IMR-90 (cell line): ENCODE data around the gene CDR2L. TPM values are rescaled to one million over a fixed set of nuclear protein-coding genes. Genes with fewer than 3 reads are reported as not detected.

Source experiments
- ATAC-seq: fragments of 200-7000 bp; cut with Tn5 transposase; 2 replicates; pipeline ENCODE4 v1.9.1; 2020; ENCODE audit warnings: low read depth, mild to moderate bottlenecking, moderate library complexity
- BruUV-seq: library from RNA; stranded (reverse); fragments of 400-500 nt; replicated peaks from 2 replicates; lab custom pipeline; 2021; lab: Mats Ljungman, UMichigan
- CTCF ChIA-PET: fragments of 300-600 bp; formaldehyde crosslinking; extraction: SDS; loops from one replicate; lab custom pipeline; 2021; ENCODE audit warnings: antibody characterized with exemption; lab: Yijun Ruan, JAX
- POLR2A ChIA-PET: fragments of 300-600 bp; sonication (Branson Sonifier 250); formaldehyde crosslinking; loops from one replicate; lab custom pipeline; 2022; ENCODE audit warnings: antibody characterized with exemption; ENCODE audit not compliant: unreplicated experiment; lab: Charles Lee
- DNase-seq: peaks from one replicate; pipeline ENCODE4 v3.0.0; 2013
- H2AFZ ChIP-seq: replicated peaks from 2 replicates; pipeline ENCODE3; 2013; ENCODE audit warnings: low read length, mild to moderate bottlenecking; ENCODE audit not compliant: poor library complexity
- H2AK5ac ChIP-seq: 2 replicates; pipeline ENCODE4 v1.6.1; 2013; ENCODE audit warnings: low read depth, low read length, inconsistent platforms
- H2AK9ac ChIP-seq: replicated peaks from 2 replicates; pipeline ENCODE3; 2013; ENCODE audit warnings: mild to moderate bottlenecking, low read depth, low read length, moderate library complexity; ENCODE audit not compliant: poor library complexity
- H2BK120ac ChIP-seq: 2 replicates; pipeline ENCODE4 v1.6.1; 2013; ENCODE audit warnings: low read depth, low read length, inconsistent platforms
- H2BK15ac ChIP-seq: 3 replicates; pipeline ENCODE4 v1.6.1; 2013; ENCODE audit warnings: low read depth, low read length, inconsistent platforms
- H2BK20ac ChIP-seq: 2 replicates; pipeline ENCODE4 v1.6.1; 2013; ENCODE audit warnings: low read depth, mild to moderate bottlenecking, inconsistent platforms, low read length, moderate library complexity
- H2BK5ac ChIP-seq: 2 replicates; pipeline ENCODE4 v1.6.1; 2013; ENCODE audit warnings: mild to moderate bottlenecking, low read depth, low read length, inconsistent platforms; ENCODE audit not compliant: poor library complexity, severe bottlenecking
- H3K14ac ChIP-seq: replicated peaks from 2 replicates; pipeline ENCODE4 v1.6.1; 2013; ENCODE audit warnings: low read depth, low read length, inconsistent platforms
- H3K18ac ChIP-seq: 2 replicates; pipeline ENCODE4 v1.6.1; 2013; ENCODE audit warnings: low read depth, low read length, control low read depth
- H3K23ac ChIP-seq: 2 replicates; pipeline ENCODE4 v1.6.1; 2013; ENCODE audit warnings: low read depth, low read length, inconsistent platforms
- H3K27ac ChIP-seq: 2 replicates; pipeline ENCODE4 v1.5.1; 2013; ENCODE audit warnings: mild to moderate bottlenecking, control low read depth, low read length; ENCODE audit not compliant: insufficient read depth
- H3K27me3 ChIP-seq: 2 replicates; pipeline ENCODE4 v1.6.1; 2013; ENCODE audit warnings: low read length; ENCODE audit not compliant: control insufficient read depth, insufficient read depth
- H3K36me3 ChIP-seq: 2 replicates; pipeline ENCODE4 v1.6.1; 2013; ENCODE audit warnings: low read length, mixed read lengths; ENCODE audit not compliant: control insufficient read depth, insufficient read depth
- H3K4ac ChIP-seq: 2 replicates; pipeline ENCODE4 v1.6.1; 2013; ENCODE audit warnings: low read depth, low read length, inconsistent platforms
- H3K4me1 ChIP-seq: 2 replicates; pipeline ENCODE4 v1.6.1; 2013; ENCODE audit warnings: low read length, mixed read lengths; ENCODE audit not compliant: control insufficient read depth, insufficient read depth
- H3K4me2 ChIP-seq: 2 replicates; pipeline ENCODE4 v1.6.1; 2013; ENCODE audit warnings: low read depth, mild to moderate bottlenecking, control low read depth, low read length, moderate library complexity
- H3K4me3 ChIP-seq: 2 replicates; pipeline ENCODE4 v1.5.1; 2013; ENCODE audit warnings: low read depth, mild to moderate bottlenecking, control low read depth, low read length, moderate library complexity; ENCODE audit not compliant: insufficient read depth
- H3K56ac ChIP-seq: 2 replicates; pipeline ENCODE4 v1.6.1; 2013; ENCODE audit warnings: low read length, inconsistent platforms; ENCODE audit not compliant: insufficient read depth; ENCODE audit errors: extremely low read depth
- H3K79me1 ChIP-seq, 2 experiments: 2 replicates each; pipeline ENCODE4 v1.6.1; 2013; ENCODE audit warnings: low read length in 2 of 2, inconsistent platforms in 1 of 2, low read depth in 1 of 2
- H3K9ac ChIP-seq: 2 replicates; pipeline ENCODE4 v1.6.1; 2013; ENCODE audit warnings: low read depth, low read length, control low read depth
- H3K9me1 ChIP-seq: 2 replicates; pipeline ENCODE4 v1.6.1; 2013; ENCODE audit warnings: low read length, inconsistent platforms; ENCODE audit not compliant: insufficient read depth
- H3K9me3 ChIP-seq: 2 replicates; pipeline ENCODE4 v1.6.1; 2013; ENCODE audit warnings: low read length; ENCODE audit not compliant: control insufficient read depth, insufficient read depth
- H4K20me1 ChIP-seq: 2 replicates; pipeline ENCODE4 v1.6.1; 2013; ENCODE audit warnings: low read length, inconsistent platforms; ENCODE audit not compliant: insufficient read depth
- H4K5ac ChIP-seq: 2 replicates; pipeline ENCODE4 v1.6.1; 2013; ENCODE audit warnings: mild to moderate bottlenecking, low read depth, low read length, control low read depth
- H4K8ac ChIP-seq, 2 experiments: 2 replicates each; pipeline ENCODE4 v1.6.1; 2013; ENCODE audit warnings: low read depth in 2 of 2, low read length in 2 of 2, control low read depth in 1 of 2, inconsistent platforms in 1 of 2
- H4K91ac ChIP-seq: 2 replicates; pipeline ENCODE4 v1.6.1; 2013; ENCODE audit warnings: low read depth, low read length, inconsistent platforms; ENCODE audit not compliant: insufficient read depth
- FOS ChIP-seq: fragments of 150-350 bp; IDR thresholded peaks from 2 replicates; pipeline ENCODE4 v1.6.1; 2016; ENCODE audit warnings: low read depth, low read length
- MAFK ChIP-seq: IDR thresholded peaks from 2 replicates; pipeline ENCODE4 v1.6.1; 2012; ENCODE audit warnings: low read depth, low read length, improper control_type of control experiment
- NFE2L2 ChIP-seq: fragments of 150-350 bp; IDR thresholded peaks from 2 replicates; pipeline ENCODE4 v1.6.1; 2016; ENCODE audit warnings: low read depth, mild to moderate bottlenecking, low read length
- WGBS, 2 experiments: methylation state at CpG; one replicate each; pipeline versions ENCODE4 v1.1.5 to v1.1.7; 2013; ENCODE audit warnings: missing lambda C conversion rate in 2 of 2; ENCODE audit not compliant: insufficient read length in 1 of 2; ENCODE audit errors: extremely low coverage in 2 of 2; 5-methylcytosine and 5-hydroxymethylcytosine counted together
- dilution Hi-C: fragments of 300-500 bp; cut with HindIII; formaldehyde crosslinking; loops from one replicate; pipeline ENCODE4 v1.14.3; 2018; ENCODE audit warnings: low sequenced_read_pairs; ENCODE audit not compliant: unreplicated experiment
- in situ Hi-C: fragments of 300-500 bp; cut with MboI; formaldehyde crosslinking; loops from 3 replicates; pipeline ENCODE4 v1.14.3; 2019; ENCODE audit warnings: low sequenced_read_pairs, inconsistent platforms, mixed read lengths
- intact Hi-C: fragments of 100-400 bp; cut with micrococcal nuclease; formaldehyde crosslinking; loops from 2 replicates; pipeline ENCODE4 v1.10.0; 2022
- polyA plus RNA-seq, 3 experiments: library from polyadenylated mRNA; depleted of rRNA; stranded (reverse); fragments of >200 nt; gene quantifications; 2 replicates each; pipeline ENCODE4 v1.2.3, GENCODE V29; 2012; ENCODE audit warnings: low replicate concordance in 1 of 3
- total RNA-seq: library from RNA; depleted of rRNA; stranded (reverse); fragments of >200 nt; gene quantifications from 2 replicates; pipeline ENCODE4 v1.2.3, GENCODE V29; 2012

Gene CDR2L
- total and polyA plus RNA-seq, 2 of the 4 experiments (the other 2 are of a cell fraction): 5.7 to 18.9 TPM

DNA sequence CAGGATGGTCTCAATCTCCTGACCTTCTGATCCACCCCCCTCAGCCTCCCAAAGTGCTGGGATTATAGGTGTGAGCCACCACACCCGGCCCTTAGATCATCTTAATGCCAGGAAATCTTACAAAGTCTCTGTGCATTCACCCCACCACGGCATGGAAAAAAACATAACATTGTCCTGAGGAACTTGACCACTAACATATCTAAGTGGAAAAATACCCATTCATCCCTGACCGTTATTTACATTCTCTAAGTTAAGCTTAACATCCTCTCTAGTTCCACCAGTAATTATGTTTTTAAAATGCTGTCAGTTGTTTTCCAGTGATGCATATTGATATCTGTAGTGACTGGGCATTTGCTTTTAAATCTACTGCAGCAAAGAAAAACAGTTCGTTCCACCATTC, 11.5 kb upstream of the CDR2L start:
- no peak overlapping the region for H3K4me2 ChIP-seq
- no peak overlapping the region for H2BK15ac ChIP-seq
- H3K27me3 ChIP-seq: peaks cover 41% of the 10 kb centered on the region
- no peak overlapping the region for H3K56ac ChIP-seq
- DNase-seq (no peak), ATAC-seq (no peak)
- H2AK5ac ChIP-seq: no peak overlapping the region
- H4K8ac ChIP-seq: no peak overlapping the region
- no peaks in the 10 kb centered on the region for H3K9me3 ChIP-seq
- no peak overlapping the region for H3K23ac ChIP-seq
- no peak overlapping the region for H3K18ac ChIP-seq
- no peaks in the 10 kb centered on the region for H3K9me1 ChIP-seq
- H2BK120ac ChIP-seq: no peak overlapping the region
- no peak overlapping the region for H2BK5ac ChIP-seq
- no peak overlapping the region for H3K4ac ChIP-seq
- no peak overlapping the region for H4K5ac ChIP-seq
- no TSS peak for BruUV-seq
- intact Hi-C loops: no loop called here
- no peaks in the 10 kb centered on the region for H3K36me3 ChIP-seq
- no peak overlapping the region for H3K9ac ChIP-seq
- H3K14ac ChIP-seq: no peak overlapping the region
- no peaks in the 10 kb centered on the region for H4K20me1 ChIP-seq
- H2BK20ac ChIP-seq: no peak overlapping the region
- TF ChIP-seq MAFK (no peak), FOS (no peak), NFE2L2 (no peak)
- H2AK9ac ChIP-seq: no peak overlapping the region
- no peak overlapping the region for H2AFZ ChIP-seq
- H3K4me3 ChIP-seq: no peak overlapping the region
- CTCF ChIA-PET: no interaction called here
- no peak overlapping the region for H3K27ac ChIP-seq
- H3K4me1 ChIP-seq: 0 out of 2 replicates have a peak, but pooled peaks cover 2% of the 10 kb centered on the region
- in situ Hi-C loops: no loop called here
- POLR2A ChIA-PET: no interaction called here
- H3K79me1 ChIP-seq: no peaks in the 10 kb centered on the region
- no CpG with 5 or more reads among the region's 4 CpGs for WGBS, 2 experiments
- dilution Hi-C loops: no loop called here
- H4K91ac ChIP-seq: no peak overlapping the region
